ENCODE results near the gene BAZ1A. TPM values are rescaled to one million over a fixed set of nuclear protein-coding genes. Genes with fewer than 3 reads are reported as not detected.

Gene BAZ1A
- total RNA-seq, 4 donors from 2014 or later: 14.6 to 27.3 (median 24.5) TPM

- no peak for DNase-seq (ENCODE audit: extremely low spot score)
- intact Hi-C loops (cut with DNase I): no loop called here
- Histone ChIP-seq H3K27me3 (no peaks in the 10 kb centered on the region), H3K4me3 (no peak overlapping the region), H3K27ac (replicated peaks in 1 of 4) (no peak overlapping the region), H3K9me3 (no peaks in the 10 kb centered on the region), H3K4me1 (no peaks in the 10 kb centered on the region), H3K36me3 (peaks cover 18 to 88% (median 55%) of the 10 kb centered on the region in 4 donors)
- TF ChIP-seq POLR2A (IDR thresholded peaks at IDR 0.05; ENCODE audit: low read depth) (no peak), POLR2AphosphoS5 (IDR thresholded peaks at IDR 0.05) (no peak), EP300 (IDR thresholded peaks at IDR 0.05) (no peak), CTCF (IDR thresholded peaks at IDR 0.05) (no peak)
- whole genome bisulfite sequencing: 97% methylated on average over 3 of the region's 3 CpGs
Observed at GRCh38 chr14:34778744-34779143, 96.4 kb downstream of the BAZ1A start.

- TF ChIP-seq EP300 (IDR thresholded peaks at IDR 0.05): no peak
- TF ChIP-seq POLR2A (IDR thresholded peaks at IDR 0.05; ENCODE audit: low read depth): no peak
- TF ChIP-seq CTCF (IDR thresholded peaks at IDR 0.05): no peak
- no peak for TF ChIP-seq POLR2AphosphoS5 (IDR thresholded peaks at IDR 0.05)
- intact Hi-C loops (cut with DNase I): no loop called here
- Histone ChIP-seq H3K4me1 (no peaks in the 10 kb centered on the region), H3K27me3 (no peaks in the 10 kb centered on the region), H3K9me3 (no peaks in the 10 kb centered on the region), H3K36me3 (peaks cover 8 to 81% (median 52%) of the 10 kb centered on the region in 4 donors), H3K4me3 (no peak overlapping the region), H3K27ac (replicated peaks in 1 of 4) (no peak overlapping the region)
- 73% methylated on average over 1 of the region's 1 CpG for WGBS
- DNase-seq (ENCODE audit: extremely low spot score): no peak
Observed at GRCh38 chr14:34776611-34777010, 98.5 kb downstream of the BAZ1A start.

- Histone ChIP-seq H3K36me3 (peaks cover 8 to 78% (median 54%) of the 10 kb centered on the region in 4 donors), H3K4me1 (no peaks in the 10 kb centered on the region), H3K4me3 (no peak overlapping the region), H3K27ac (replicated peaks in 1 of 4) (no peak overlapping the region), H3K9me3 (no peaks in the 10 kb centered on the region), H3K27me3 (no peaks in the 10 kb centered on the region)
- 97% methylated on average over 4 of the region's 4 CpGs for WGBS
- no peak for DNase-seq (ENCODE audit: extremely low spot score)
- intact Hi-C loops (cut with DNase I): no loop called here
- TF ChIP-seq EP300 (IDR thresholded peaks at IDR 0.05) (no peak), POLR2AphosphoS5 (IDR thresholded peaks at IDR 0.05) (no peak), POLR2A (IDR thresholded peaks at IDR 0.05; ENCODE audit: low read depth) (no peak), CTCF (IDR thresholded peaks at IDR 0.05) (no peak)
Observed at GRCh38 chr14:34775922-34776321, 99.2 kb downstream of the BAZ1A start.

DNA sequence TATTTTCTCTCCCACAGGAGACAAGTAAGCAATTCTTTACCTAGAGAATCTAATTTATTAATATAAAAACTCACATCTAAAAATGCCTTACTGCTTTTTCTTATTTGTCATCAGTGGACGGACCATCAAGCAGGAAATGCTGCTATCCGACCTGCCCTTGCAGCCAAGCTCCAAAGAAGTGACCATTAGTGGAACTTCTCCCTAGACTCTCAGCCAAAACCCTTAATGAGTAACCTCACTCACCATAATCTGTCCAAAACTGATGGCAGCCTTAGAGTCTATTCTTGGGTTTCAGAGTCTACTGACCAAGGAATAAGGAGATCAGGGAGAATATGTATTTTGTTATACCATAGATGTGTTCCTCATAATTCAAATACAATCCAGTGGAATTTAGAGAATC, 99.8 kb downstream of the BAZ1A start:
- Histone ChIP-seq H3K27ac (replicated peaks in 1 of 4) (no peak overlapping the region), H3K27me3 (no peaks in the 10 kb centered on the region), H3K4me3 (no peak overlapping the region), H3K4me1 (no peaks in the 10 kb centered on the region), H3K36me3 (peaks cover 8 to 76% (median 54%) of the 10 kb centered on the region in 4 donors), H3K9me3 (no peaks in the 10 kb centered on the region)
- DNase-seq (ENCODE audit: extremely low spot score): no peak
- WGBS: 89% methylated on average over 2 of the region's 2 CpGs
- intact Hi-C loops (cut with DNase I): no loop called here
- TF ChIP-seq POLR2AphosphoS5 (IDR thresholded peaks at IDR 0.05): no peak
- no peak for TF ChIP-seq POLR2A (IDR thresholded peaks at IDR 0.05; ENCODE audit: low read depth)
- no peak for TF ChIP-seq CTCF (IDR thresholded peaks at IDR 0.05)
- no peak for TF ChIP-seq EP300 (IDR thresholded peaks at IDR 0.05)

- no peaks in the 10 kb centered on the region for H3K4me1 ChIP-seq
- no peak for TF ChIP-seq EP300 (IDR thresholded peaks at IDR 0.05)
- no peak for TF ChIP-seq CTCF (IDR thresholded peaks at IDR 0.05)
- TF ChIP-seq POLR2A (IDR thresholded peaks at IDR 0.05; ENCODE audit: low read depth): no peak
- TF ChIP-seq POLR2AphosphoS5 (IDR thresholded peaks at IDR 0.05): no peak
- whole genome bisulfite sequencing: 96% methylated on average over 1 of the region's 1 CpG
Observed at GRCh38 chr14:34770901-34771300, 104.3 kb downstream of the BAZ1A start.

More at GRCh38 chr14:34770901-34771300, 104.3 kb downstream of the BAZ1A start:
- intact Hi-C loops (cut with DNase I): no loop called here
- H3K36me3 ChIP-seq: peaks cover 4 to 43% (median 34%) of the 10 kb centered on the region in 4 donors
- DNase-seq (ENCODE audit: extremely low spot score): no peak
- H3K27me3 ChIP-seq: no peaks in the 10 kb centered on the region
- H3K4me3 ChIP-seq: no peak overlapping the region
- H3K9me3 ChIP-seq: no peaks in the 10 kb centered on the region
- H3K27ac ChIP-seq (replicated peaks in 1 of 4): no peak overlapping the region

All from esophagus muscularis mucosa (tissue), 4 donors.